GM21576 (cell line): ENCODE measurements around the gene EHBP1.
"Not testable (repeated sequence)": the region's sequence is repeated elsewhere in the genome, so short reads cannot be mapped to it uniquely, and the experiment has no call there.

ENCODE experiments used
- ATAC-seq: cut with Tn5 transposase; IDR thresholded peaks from one replicate; pipeline ENCODE4 v1.9.1; 2021; ENCODE audit warnings: mild to moderate bottlenecking, moderate library complexity; ENCODE audit not compliant: unreplicated experiment

Gene EHBP1

DNA sequence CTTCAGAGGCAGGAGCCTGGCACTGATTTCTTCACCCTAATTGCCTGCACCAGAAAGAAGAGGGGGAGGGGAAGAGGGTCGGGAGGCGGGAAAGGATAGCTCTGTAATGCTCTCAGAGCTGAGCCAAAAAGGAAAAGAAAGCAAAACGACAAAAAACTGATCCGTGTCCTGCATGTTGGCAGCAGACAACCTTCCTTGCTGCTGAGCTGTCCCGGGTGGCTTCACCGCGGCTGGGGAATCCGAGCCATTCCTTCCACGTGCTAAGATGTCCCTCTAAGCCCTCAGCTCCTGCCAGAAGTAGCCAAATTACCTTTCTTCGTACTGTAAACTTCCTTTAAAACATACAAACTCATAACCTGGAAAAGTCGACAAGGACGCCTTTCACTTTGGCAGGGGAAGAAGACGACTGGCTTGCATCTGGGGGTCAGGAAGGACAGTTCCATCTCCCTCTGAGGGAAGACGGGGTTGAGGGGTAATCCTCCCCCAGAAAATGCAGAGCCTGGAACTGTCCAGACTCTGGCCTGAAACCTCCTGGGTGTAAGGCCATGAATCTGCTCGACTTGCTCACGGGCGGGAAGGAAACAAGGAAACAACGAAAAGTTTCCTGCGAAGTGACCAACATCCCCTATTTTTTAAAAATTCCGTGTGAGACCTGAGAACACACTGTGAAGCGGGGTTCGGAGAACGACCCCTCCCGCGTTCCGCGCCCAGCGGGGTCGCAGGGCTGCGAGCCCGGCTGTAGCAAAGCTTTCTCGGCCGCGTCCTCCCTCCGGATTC is 352.8 kb downstream of the EHBP1 start:
- no peak for ATAC-seq

DNA sequence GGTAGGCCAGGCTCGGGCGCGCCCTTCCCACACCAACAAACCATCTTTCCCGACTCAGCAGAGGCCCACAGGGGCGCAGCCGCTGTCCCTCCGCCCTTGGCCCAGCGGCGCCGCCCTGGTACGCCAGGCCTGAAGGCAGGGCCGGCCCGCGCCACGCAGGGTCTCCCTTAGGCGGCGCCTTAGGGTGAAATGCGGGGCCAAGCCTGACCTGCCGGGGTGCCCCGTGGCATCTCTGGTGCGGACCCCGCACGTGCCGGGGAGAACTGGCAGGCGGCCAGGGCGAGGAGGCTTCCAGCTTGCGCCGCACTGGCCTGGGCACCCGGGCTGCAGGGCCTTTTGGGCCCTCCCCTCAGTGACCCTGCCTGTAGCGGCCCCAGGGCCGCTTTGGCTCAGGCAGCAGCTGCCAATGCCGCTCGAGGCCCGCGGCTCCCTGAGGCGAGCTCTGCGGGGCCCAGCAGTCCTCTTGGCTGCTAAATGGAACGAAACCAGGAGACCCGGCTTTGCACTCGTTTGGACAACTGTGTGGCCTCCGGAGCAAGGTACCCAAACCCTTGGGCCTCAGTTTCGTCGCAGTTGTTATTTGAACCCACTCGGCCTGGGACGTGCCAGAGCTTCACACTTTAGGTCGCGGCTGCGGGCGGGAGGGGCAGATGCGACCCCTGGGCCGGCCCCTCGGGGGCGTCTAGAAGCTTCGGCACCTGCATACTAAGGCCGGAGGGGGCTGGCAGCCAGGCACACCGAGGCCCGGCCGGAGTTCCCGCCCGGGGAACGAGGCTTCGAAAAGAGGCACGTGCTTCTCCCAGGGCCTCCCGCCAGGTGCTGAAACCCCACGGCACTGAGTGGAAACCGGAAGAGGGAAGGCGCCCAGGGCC is 353.6 kb downstream of the EHBP1 start:
- no peak for ATAC-seq

DNA sequence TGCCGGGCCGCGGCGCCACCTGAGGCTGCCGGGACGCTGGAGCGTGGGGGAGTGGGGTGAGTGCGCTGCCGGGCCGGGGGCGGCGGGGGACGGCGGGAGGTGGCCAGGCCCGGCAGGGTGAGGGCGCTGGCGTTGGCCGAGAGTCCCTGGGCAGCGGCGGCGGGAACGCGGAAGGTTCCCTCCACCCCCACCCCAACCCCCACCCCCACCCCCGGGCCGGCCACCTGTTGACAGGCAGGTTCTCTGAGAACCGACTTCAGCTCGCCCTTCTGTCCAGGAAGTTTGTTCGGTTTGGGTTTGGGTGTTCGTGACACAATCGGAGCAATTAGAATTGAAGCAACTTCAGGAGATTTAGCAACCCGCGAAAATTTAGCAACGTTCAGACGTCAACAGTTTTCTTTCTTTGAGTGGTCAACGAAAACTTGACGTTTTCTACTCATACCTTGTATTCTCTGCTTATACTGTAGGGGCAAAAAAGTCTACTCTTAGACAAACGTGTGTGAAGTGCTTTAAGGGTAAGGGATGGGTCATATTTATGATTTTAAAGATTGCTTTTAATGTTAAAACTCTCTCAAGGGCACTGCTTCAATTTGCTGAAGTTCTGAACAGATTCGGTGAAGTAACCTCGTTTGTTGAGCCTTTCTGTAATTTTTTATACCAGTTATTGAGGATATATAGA is 354.4 kb downstream of the EHBP1 start:
- no peak for ATAC-seq

DNA sequence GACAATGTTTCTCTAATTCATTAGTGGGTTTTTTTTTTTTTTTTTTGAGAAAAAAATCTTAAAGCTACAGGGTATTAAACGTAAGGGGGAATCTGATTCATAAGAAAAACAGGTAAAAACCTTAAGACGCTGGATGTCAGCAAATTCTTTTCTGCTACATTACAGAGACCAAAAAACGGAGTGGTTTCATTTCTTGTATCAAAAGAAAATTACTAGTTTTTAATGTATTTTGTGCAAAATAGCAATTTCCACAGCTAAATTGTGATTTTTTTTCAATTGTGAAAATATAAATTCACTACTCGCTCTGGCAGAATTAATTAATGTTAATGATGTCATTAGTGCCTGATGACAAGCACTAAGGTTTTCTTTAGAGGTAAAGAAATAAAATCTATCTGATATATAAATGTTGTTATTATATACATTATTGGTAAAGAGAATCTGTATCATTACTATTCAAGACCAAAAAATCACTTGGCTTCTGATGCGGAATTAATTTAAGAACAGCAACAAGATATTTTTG is 355.0 kb downstream of the EHBP1 start:
- no peak for ATAC-seq

DNA sequence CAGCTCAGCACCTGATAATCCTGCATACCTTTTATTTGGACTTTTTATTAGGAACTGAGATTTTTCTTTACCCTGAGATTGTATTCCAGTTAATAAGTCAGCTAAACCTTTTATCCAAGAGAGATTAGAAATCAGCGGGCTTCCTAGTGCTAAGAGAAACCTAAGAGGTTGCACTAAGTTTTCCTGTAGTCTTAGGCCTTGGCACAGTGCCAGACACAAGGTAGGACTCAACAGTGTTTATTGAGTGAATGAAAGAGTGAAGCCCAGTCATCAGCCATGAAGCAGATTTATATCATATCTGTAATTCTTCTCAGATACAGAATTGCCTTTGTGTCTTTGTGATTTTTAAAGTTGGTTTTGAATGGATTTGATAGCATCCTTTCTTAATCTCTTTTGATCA is 358.7 kb downstream of the EHBP1 start:
- no peak for ATAC-seq

DNA sequence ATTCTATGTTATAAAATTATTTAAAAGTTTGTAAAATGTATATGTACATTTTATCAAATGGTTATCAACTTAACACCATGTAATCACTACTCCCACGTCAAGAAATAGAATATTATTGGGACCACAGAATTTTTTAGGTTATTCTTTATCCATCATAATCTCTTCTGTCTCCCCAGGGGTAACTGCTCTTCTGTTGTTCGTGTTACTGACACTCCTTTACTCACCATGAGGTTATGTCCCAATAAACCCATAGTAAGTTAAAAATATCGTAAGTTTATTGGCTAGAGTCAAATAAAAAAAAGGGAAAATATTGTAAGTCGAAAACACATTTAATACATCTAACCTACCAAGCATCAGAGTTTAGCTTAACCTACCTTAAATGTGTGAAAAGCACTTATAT is 359.1 kb downstream of the EHBP1 start:
- no peak for ATAC-seq

DNA sequence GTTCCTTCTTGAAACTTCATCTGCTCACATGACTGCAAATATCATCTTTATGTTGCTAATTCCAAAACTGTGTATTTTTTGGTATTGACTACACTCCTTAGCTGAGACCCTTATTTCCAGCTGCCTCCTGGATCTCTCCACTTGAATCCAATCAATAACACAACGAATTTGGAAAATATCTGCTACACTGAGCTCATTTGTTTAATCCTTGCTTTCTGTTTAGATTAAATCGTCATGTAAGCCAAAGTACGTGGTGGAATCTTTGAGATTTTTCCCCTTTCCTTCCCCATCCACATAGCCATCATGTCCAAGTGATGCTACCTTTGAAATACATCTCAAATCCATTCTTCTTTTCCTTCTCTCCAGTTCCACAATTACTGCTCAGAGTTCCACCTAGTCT is 360.8 kb downstream of the EHBP1 start:
- ATAC-seq: no peak

DNA sequence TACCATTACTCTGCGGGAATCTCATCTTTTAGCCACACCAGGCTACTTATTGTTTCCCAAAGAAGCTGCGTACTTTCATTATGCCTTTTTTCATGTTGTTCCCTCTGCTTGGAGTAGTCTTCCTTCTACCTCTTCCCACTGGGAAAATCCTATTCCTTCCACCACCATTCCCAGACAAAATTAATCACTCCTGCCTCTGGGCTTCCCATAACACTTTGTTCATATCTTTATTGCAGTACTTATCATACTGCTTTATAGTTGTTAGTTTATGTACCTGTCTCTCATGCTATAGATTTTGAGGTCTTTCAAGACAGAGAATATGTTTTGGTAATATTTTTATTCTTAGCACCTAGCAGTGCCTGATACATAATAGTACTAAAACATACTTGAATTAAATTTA is 361.3 kb downstream of the EHBP1 start:
- no peak for ATAC-seq

DNA sequence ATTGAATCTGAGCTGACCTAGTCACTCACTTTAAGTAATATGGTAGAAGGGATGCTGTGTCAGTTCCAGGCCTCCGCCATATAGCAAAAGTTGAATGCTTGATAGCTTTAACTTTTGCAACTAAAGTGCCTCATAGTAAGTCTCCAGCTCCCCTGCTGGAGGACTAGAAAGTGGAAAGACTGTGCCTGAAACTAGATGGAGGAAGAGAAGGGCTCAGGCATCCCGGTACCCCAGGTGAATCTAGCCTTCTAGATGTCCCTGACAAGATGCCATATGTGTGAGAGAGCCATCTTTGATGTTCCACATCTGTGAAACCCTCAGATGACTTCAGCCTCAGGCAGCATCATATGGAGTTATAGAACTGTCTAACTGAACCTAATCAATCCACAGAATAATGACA is 366.2 kb downstream of the EHBP1 start:
- no peak for ATAC-seq

DNA sequence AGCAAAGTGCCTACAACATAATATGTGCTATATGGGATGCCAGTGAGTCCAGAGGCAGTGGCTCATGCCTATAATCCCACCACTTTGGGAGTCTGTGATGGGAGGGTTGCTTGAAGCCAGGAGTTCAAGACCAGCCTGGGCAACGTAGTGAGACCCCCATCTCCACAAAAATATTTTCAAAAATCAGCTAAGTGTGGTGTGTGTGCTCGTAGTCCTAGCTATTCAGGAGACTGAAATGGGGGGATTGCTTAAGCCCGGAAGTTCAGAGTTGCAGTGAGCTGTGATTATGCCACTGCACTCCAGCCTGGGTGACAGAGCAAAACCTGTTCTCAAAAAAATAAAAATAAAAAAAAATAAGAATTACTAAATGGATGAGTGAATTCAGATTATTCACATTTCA is 368.5 kb downstream of the EHBP1 start:
- ATAC-seq: no peak

DNA sequence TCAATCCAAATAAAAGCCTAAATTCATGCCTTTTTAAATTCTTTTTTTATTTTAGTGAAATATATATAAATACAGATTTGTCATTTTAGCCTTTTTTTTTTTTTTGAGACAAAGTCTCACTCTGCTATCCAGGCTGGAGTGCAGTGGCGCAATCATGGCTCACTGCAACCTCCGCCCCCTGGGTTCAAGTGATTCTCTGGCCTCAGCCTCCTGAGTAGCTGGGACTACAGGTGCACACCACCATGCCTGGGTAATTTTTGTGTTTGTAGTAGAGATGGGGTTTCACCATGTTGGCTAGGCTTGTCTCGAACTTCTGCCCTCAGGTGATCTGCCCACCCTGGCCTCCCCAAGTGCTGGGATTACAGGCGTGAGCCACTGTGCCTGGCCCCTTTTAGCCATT is 368.9 kb downstream of the EHBP1 start:
- not testable (repeated sequence) for ATAC-seq

DNA sequence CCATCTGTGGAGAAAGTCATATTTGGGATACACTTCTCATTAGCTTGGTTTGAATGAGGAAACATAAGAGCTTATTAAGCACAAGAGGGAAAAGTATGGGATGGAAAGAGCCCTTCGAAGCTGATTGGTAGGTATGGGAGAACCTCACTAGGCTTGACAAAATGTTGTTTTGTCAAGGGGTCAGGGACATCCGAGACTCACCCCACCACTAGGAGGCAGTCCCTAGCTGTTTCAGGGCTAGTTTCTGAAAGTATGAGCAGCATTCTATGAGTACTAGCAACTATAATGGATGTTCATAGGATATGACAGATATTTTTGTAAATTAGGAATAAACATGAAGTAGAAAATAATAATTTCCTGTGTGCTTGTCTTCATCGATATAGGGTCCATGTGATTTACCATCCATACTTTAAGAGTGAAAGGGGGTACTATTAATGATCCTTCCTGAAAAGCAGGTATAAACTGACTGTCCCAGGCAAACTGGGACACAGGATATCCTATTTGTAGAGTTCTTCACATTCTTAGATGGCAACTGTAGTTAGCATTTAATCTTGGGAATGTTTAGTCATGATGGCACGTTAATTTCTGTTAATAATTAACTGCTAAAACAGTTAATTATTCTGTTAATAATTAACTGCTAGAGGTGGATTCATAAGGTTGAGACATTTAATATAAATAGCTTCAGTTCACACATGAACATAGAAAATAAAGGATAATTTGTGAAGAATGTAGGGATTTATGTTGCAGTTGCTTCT is 373.5 kb downstream of the EHBP1 start:
- no peak for ATAC-seq

DNA sequence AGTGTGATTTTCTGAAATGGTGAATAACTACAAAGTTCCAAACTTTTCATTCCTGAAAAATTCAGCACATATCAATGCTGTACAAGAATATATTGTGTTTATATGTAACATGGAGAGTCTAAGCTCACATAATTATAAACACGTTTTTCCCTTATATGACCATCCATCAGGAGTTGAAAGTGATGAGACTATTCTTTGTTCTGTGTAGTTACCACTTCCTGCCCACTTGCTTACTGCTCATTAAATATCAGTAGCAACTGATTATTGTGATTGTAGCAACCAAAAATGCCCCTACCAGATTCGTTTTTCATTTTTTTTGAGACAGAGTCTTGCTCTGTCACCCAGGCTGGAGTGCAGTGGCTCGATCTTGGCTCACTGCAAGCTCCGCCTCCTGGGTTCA is 375.9 kb downstream of the EHBP1 start:
- ATAC-seq: no peak

DNA sequence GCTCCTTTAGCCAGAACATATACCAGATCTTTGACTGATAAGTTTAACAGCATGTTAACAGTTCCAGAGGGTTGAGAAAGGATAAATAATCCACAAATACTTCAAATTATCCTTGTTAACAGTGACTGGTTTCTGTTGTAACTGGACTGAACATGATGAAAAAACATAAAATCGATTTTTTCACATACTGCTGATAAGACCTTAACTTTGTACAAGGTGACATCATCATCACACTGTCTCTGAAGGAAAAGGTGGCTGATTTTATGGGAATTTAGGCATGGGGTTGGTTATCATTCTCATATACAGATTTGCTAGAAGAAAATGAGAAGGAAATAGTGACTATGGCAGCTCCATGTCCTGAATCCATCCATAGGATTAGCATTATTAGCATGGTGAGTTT is 381.2 kb downstream of the EHBP1 start:
- ATAC-seq: no peak

DNA sequence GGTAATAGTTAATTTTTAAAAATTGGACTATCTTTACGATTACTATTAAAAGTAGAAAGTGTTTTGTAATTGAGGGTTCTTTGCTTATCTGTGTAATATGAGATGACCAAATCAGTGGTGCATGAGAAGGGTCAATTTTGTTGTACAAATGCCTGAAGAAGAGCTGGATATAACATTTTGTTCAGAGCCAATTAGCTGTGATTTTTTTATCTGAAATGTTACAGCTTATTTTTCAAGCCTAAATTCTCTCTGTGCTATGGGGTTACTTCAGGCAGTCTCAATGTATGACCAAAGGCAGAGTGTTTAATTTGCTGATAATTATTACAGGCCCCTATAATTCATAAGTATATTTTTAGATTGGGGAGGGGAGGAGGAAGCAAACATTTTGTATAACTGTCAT is 386.9 kb downstream of the EHBP1 start:
- no peak for ATAC-seq

DNA sequence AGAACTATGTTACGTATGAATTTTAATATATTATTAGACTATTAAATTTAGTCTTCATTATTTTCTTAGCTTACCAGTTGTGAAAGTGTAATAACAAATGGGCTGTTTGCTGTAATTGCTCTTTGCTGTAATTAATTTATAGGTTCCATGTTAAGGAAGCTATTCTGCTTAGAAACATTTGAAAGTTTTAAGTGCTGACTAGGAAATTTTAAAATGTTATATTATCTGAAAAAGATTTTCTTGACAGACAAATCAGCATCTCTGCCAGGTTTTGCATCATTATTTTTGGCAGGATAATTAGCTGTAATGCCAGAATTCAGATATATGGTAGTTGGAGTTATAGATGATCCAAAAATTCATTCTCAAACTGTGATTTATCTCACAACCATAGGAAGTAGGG is 387.3 kb downstream of the EHBP1 start:
- ATAC-seq: no peak

DNA sequence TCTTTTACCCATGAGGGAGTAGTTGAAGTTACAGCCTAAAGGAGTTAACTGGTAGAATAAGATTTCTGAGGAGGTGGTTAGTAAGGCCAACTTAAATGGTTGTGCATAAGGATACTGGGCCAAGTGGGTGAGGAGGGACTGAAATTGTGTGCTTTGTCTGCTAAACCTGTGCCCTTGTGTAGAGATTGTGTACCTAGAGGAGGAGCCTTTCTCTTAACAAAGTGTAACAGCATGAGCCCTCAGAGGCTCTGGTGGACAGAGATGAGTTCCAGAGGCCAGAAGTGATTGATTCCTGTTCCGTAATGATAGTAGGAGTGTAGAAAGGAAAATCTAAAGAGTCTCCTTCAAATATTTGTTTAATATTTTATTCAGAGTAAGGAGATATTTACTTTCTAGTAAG is 388.0 kb downstream of the EHBP1 start:
- no peak for ATAC-seq
